ENCODE measurements around the gene CLNS1A. TPM values are rescaled to one million over a fixed set of nuclear protein-coding genes. Genes with fewer than 3 reads are reported as not detected.

Gene CLNS1A
- total and polyA plus RNA-seq, 9 of the 15 experiments (the other 6 are each of a cell fraction or from before 2014, with no cell fraction given): 146 to 472 (median 345) TPM

DNA sequence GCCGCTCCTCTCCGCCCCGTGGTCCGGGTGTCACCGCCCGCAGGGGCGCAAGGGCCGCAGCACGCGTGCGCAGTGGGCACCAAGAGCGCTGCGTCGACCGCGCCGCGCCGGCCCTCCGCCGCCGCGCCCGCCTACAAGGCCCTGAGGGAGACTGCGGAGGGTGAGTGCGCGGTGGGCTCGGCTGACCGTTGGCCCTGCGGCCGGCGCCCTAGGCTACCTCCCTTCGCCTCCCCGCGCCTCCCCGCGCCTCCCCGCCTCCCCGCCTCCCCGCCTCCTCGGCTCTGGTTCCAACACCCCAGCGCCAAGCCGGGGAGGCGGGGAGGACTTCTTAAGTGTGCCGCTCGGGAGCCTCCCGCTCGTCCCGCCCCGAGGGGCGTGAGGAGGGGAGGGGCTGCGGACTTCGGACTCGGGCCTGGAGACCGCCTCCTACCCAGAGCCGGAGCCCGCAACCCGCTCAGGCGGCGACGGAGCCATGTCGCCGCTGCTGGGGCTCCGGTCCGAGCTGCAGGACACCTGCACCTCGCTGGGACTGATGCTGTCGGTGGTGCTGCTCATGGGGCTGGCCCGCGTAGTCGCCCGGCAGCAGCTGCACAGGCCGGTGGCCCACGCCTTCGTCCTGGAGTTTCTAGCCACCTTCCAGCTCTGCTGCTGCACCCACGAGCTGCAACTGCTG lies 47.9 kb downstream of the CLNS1A start, which contains the start of gene AQP11 (continued):
- TF ChIP-seq, protein P1, sequence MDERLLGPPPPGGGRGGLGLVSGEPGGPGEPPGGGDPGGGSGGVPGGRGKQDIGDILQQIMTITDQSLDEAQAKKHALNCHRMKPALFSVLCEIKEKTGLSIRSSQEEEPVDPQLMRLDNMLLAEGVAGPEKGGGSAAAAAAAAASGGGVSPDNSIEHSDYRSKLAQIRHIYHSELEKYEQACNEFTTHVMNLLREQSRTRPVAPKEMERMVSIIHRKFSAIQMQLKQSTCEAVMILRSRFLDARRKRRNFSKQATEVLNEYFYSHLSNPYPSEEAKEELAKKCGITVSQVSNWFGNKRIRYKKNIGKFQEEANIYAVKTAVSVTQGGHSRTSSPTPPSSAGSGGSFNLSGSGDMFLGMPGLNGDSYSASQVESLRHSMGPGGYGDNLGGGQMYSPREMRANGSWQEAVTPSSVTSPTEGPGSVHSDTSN (CRISPR knock-in tag; IDR thresholded peaks at IDR 0.05; ENCODE audit: low read depth): no peak
- TF ChIP-seq, protein P1 (tag; conservative IDR thresholded peaks at IDR 0.05; ENCODE audit: low read depth): no peak
- TF ChIP-seq ZNF668 (CRISPR knock-in tag; IDR thresholded peaks at IDR 0.05) (no peak), ZNF586 (CRISPR knock-in tag; conservative IDR thresholded peaks at IDR 0.05) (no peak), ZNF780A (CRISPR knock-in tag; IDR thresholded peaks at IDR 0.05) (no peak), SMARCB1 (IDR thresholded peaks at IDR 0.05; ENCODE audit: insufficient read length, low read depth) (no peak), SOX6 (IDR thresholded peaks at IDR 0.05) (0 out of 2 replicates have a peak, but pooled peaks have one; percentile 25), FOXM1 (IDR thresholded peaks at IDR 0.05; ENCODE audit: low read depth) (no peak), FOXM1 (CRISPR knock-in tag; IDR thresholded peaks at IDR 0.05; ENCODE audit: low read depth) (no peak), L3MBTL2 (IDR thresholded peaks at IDR 0.05) (peak; percentile 68), DACH1 (IDR thresholded peaks at IDR 0.05; ENCODE audit: partially characterized antibody) (no peak), ZC3H11A (IDR thresholded peaks at IDR 0.05; ENCODE audit: low read depth, low read length) (no peak), HSF4 (CRISPR knock-in tag; IDR thresholded peaks at IDR 0.05; ENCODE audit: borderline replicate concordance) (no peak), CXXC5 (CRISPR knock-in tag; IDR thresholded peaks at IDR 0.05) (peak; percentile 89), ZC3H8 (IDR thresholded peaks at IDR 0.05) (no peak), ZFP1 (CRISPR knock-in tag; IDR thresholded peaks at IDR 0.05) (no peak), ZNF165 (CRISPR knock-in tag; IDR thresholded peaks at IDR 0.05; ENCODE audit: borderline replicate concordance) (no peak), BHLHE40 (IDR thresholded peaks at IDR 0.05; ENCODE audit: low read length) (no peak)
- TF ChIP-seq, protein P2, sequence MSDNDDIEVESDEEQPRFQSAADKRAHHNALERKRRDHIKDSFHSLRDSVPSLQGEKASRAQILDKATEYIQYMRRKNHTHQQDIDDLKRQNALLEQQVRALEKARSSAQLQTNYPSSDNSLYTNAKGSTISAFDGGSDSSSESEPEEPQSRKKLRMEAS (CRISPR knock-in tag; IDR thresholded peaks at IDR 0.05): peak; percentile 41; the same call in 1 of the 2 replicates
- TF ChIP-seq, protein P3, sequence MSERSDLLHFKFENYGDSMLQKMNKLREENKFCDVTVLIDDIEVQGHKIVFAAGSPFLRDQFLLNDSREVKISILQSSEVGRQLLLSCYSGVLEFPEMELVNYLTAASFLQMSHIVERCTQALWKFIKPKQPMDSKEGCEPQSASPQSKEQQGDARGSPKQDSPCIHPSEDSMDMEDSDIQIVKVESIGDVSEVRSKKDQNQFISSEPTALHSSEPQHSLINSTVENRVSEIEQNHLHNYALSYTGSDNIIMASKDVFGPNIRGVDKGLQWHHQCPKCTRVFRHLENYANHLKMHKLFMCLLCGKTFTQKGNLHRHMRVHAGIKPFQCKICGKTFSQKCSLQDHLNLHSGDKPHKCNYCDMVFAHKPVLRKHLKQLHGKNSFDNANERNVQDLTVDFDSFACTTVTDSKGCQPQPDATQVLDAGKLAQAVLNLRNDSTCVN (CRISPR knock-in tag; IDR thresholded peaks at IDR 0.05): no peak
- TF ChIP-seq, protein P4, sequence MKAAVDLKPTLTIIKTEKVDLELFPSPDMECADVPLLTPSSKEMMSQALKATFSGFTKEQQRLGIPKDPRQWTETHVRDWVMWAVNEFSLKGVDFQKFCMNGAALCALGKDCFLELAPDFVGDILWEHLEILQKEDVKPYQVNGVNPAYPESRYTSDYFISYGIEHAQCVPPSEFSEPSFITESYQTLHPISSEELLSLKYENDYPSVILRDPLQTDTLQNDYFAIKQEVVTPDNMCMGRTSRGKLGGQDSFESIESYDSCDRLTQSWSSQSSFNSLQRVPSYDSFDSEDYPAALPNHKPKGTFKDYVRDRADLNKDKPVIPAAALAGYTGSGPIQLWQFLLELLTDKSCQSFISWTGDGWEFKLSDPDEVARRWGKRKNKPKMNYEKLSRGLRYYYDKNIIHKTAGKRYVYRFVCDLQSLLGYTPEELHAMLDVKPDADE (conservative IDR thresholded peaks at IDR 0.05; ENCODE audit: control insufficient read depth, low read depth, low read length): peak; percentile 57; the same call in 1 of the 2 replicates
- TF ChIP-seq, protein P5, sequence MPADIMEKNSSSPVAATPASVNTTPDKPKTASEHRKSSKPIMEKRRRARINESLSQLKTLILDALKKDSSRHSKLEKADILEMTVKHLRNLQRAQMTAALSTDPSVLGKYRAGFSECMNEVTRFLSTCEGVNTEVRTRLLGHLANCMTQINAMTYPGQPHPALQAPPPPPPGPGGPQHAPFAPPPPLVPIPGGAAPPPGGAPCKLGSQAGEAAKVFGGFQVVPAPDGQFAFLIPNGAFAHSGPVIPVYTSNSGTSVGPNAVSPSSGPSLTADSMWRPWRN (IDR thresholded peaks at IDR 0.05; ENCODE audit: low read depth): no peak
- TF ChIP-seq, protein P6, sequence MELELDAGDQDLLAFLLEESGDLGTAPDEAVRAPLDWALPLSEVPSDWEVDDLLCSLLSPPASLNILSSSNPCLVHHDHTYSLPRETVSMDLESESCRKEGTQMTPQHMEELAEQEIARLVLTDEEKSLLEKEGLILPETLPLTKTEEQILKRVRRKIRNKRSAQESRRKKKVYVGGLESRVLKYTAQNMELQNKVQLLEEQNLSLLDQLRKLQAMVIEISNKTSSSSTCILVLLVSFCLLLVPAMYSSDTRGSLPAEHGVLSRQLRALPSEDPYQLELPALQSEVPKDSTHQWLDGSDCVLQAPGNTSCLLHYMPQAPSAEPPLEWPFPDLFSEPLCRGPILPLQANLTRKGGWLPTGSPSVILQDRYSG (tag; conservative IDR thresholded peaks at IDR 0.05; ENCODE audit: low read depth): no peak

All from K562 (cell line).